HepG2 (cell line): Measurements from ENCODE around the gene CTU2. TPM values are rescaled to one million over a fixed set of nuclear protein-coding genes. Genes with fewer than 3 reads are reported as not detected.

Experiments
- AHR ChIP-seq: IDR thresholded peaks from 2 replicates; pipeline ENCODE4 v1.6.1; 2018; ENCODE audit warnings: missing genetic modification reagents, missing compliant biosample characterization
- FOXA1 ChIP-seq, 2 experiments: fragments of 450-650 bp in 1 of 2; sonication (generic) in 1 of 2; formaldehyde crosslinking in 1 of 2; IDR thresholded peaks; 2 replicates each; pipeline versions ENCODE4 v1.4.0 to v1.6.1; 2016 to 2020; ENCODE audit warnings: missing genetic modification reagents in 1 of 2
- FOXK1 ChIP-seq: sonication (generic); formaldehyde crosslinking; IDR thresholded peaks from 2 replicates; pipeline ENCODE4 v1.4.0; 2020; ENCODE audit warnings: low read depth, missing genetic modification reagents, borderline replicate concordance
- GATAD2A ChIP-seq: IDR thresholded peaks from 2 replicates; pipeline ENCODE4 v1.6.1; 2016
- KDM2A ChIP-seq: sonication (generic); formaldehyde crosslinking; IDR thresholded peaks from 2 replicates; pipeline ENCODE4 v1.4.0; 2020; ENCODE audit warnings: low read depth, missing genetic modification reagents, borderline replicate concordance
- KLF11 ChIP-seq: IDR thresholded peaks from 2 replicates; pipeline ENCODE4 v1.6.1; 2016; ENCODE audit warnings: missing compliant biosample characterization
- SNAPC2 ChIP-seq: sonication (generic); formaldehyde crosslinking; IDR thresholded peaks from 2 replicates; pipeline ENCODE4 v1.8.1; 2022; ENCODE audit warnings: mild to moderate bottlenecking, missing genetic modification reagents
- SP1 ChIP-seq, 2 experiments: fragments of 450-650 bp in 1 of 2; sonication (generic) in 1 of 2; formaldehyde crosslinking in 1 of 2; IDR thresholded peaks; 2 replicates each; pipeline versions ENCODE4 v1.4.0 to v1.6.1; 2016 to 2020; ENCODE audit warnings: missing genetic modification reagents in 1 of 2
- ZNF121 ChIP-seq: sonication (generic); formaldehyde crosslinking; IDR thresholded peaks from 2 replicates; pipeline ENCODE4 v1.5.0; 2020; ENCODE audit warnings: mild to moderate bottlenecking, missing genetic modification reagents
- ZNF570 ChIP-seq: sonication (generic); formaldehyde crosslinking; IDR thresholded peaks from 2 replicates; pipeline ENCODE4 v1.4.0; 2020; ENCODE audit warnings: mild to moderate bottlenecking, missing genetic modification reagents, borderline replicate concordance
- polyA plus RNA-seq, 8 experiments: library from polyadenylated mRNA; depleted of rRNA in 3 of 8; stranded (reverse) in 7 of 8; unstranded in 1 of 8; fragments of >200 nt; fragmentation: Illumina TruSeq in 4 of 8; extraction: Trizol in 4 of 8; gene quantifications; 2 replicates each; pipeline versions ENCODE4 v1.2.1 to v1.2.3, GENCODE V29; 2011 to 2016; ENCODE audit warnings: low read depth in 4 of 8, missing spikeins in 1 of 8, mixed read lengths in 1 of 8; ENCODE audit not compliant: insufficient read depth in 1 of 8
- total RNA-seq, 5 experiments: library from RNA; depleted of rRNA; stranded (reverse); fragments of >200 nt; fragmentation: Illumina TruSeq; extraction: Trizol; gene quantifications; 2 replicates each; pipeline ENCODE4 v1.2.3, GENCODE V29; 2016; ENCODE audit warnings: low read depth in 1 of 5
- TF ChIP-seq, protein P1 (sequence below): sonication (generic); formaldehyde crosslinking; IDR thresholded peaks from 2 replicates; pipeline ENCODE4 v1.5.1; 2020; ENCODE audit warnings: missing genetic modification reagents, mild to moderate bottlenecking, borderline replicate concordance
- TF ChIP-seq, protein P2 (sequence below): sonication (generic); formaldehyde crosslinking; IDR thresholded peaks from 2 replicates; pipeline ENCODE4 v1.4.0; 2020; ENCODE audit warnings: missing genetic modification reagents
- TF ChIP-seq, protein P3 (sequence below): sonication (generic); formaldehyde crosslinking; IDR thresholded peaks from 2 replicates; pipeline ENCODE4 v1.4.0; 2020; ENCODE audit warnings: mild to moderate bottlenecking, missing genetic modification reagents
- TF ChIP-seq, protein P4 (sequence below): sonication (generic); formaldehyde crosslinking; IDR thresholded peaks from 2 replicates; pipeline ENCODE4 v1.4.0; 2020; ENCODE audit warnings: low read depth, mild to moderate bottlenecking, missing genetic modification reagents
- TF ChIP-seq, protein P5 (sequence below): sonication (generic); formaldehyde crosslinking; IDR thresholded peaks from 2 replicates; pipeline ENCODE4 v1.4.0; 2020; ENCODE audit warnings: missing genetic modification reagents
- TF ChIP-seq, protein P6 (sequence below): IDR thresholded peaks from 2 replicates; pipeline ENCODE4 v1.6.1; 2016

The CTU2 gene
- total and polyA plus RNA-seq, 2 of the 13 experiments (the other 11 are each of a cell fraction or from before 2014, with no cell fraction given) = 13.3 to 21.9 TPM

DNA sequence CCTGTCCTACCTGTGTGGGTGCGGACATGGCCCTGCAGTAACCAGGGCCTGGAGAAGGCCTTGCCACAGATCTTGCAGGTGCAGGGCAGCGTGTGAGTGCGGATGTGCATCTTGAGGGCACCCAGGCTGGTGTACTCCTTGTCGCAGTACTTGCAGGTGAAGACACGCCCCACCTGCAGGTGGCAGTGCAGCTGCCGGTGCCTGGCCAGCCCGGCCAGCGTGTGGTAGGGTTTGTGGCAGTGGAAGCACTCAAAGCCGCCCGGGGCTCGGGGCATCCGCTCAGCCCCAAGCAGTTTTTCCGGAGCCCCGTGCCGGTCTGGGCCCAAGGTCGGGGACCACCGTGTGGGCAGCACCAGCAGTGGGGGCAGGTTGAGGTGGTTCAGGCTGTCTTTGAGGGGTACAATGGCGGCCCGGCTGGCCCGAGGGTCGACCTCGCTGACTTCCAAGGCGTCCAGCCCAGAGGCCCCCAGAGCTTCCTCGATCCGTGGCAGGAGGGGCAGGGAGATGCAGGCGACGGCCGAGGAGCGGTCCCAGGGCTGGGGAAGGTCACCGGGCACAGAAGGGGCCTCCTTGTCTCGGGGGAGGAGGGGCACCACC, 25.1 kb upstream of the CTU2 start (continued):
- TF ChIP-seq, protein P1, sequence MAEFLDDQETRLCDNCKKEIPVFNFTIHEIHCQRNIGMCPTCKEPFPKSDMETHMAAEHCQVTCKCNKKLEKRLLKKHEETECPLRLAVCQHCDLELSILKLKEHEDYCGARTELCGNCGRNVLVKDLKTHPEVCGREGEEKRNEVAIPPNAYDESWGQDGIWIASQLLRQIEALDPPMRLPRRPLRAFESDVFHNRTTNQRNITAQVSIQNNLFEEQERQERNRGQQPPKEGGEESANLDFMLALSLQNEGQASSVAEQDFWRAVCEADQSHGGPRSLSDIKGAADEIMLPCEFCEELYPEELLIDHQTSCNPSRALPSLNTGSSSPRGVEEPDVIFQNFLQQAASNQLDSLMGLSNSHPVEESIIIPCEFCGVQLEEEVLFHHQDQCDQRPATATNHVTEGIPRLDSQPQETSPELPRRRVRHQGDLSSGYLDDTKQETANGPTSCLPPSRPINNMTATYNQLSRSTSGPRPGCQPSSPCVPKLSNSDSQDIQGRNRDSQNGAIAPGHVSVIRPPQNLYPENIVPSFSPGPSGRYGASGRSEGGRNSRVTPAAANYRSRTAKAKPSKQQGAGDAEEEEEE = no peak
- TF ChIP-seq, protein P2, sequence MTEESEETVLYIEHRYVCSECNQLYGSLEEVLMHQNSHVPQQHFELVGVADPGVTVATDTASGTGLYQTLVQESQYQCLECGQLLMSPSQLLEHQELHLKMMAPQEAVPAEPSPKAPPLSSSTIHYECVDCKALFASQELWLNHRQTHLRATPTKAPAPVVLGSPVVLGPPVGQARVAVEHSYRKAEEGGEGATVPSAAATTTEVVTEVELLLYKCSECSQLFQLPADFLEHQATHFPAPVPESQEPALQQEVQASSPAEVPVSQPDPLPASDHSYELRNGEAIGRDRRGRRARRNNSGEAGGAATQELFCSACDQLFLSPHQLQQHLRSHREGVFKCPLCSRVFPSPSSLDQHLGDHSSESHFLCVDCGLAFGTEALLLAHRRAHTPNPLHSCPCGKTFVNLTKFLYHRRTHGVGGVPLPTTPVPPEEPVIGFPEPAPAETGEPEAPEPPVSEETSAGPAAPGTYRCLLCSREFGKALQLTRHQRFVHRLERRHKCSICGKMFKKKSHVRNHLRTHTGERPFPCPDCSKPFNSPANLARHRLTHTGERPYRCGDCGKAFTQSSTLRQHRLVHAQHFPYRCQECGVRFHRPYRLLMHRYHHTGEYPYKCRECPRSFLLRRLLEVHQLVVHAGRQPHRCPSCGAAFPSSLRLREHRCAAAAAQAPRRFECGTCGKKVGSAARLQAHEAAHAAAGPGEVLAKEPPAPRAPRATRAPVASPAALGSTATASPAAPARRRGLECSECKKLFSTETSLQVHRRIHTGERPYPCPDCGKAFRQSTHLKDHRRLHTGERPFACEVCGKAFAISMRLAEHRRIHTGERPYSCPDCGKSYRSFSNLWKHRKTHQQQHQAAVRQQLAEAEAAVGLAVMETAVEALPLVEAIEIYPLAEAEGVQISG (CRISPR knock-in tag) = peak; percentile 67
- TF ChIP-seq KLF11 (CRISPR knock-in tag) = 0 out of 2 replicates have a peak, but pooled peaks have one; percentile 30
- TF ChIP-seq KDM2A (CRISPR knock-in tag) = peak; percentile 97
- no peak for TF ChIP-seq FOXA1 (IDR thresholded peaks at IDR 0.05)
- peak; percentile 26; the same call in 1 of the 2 replicates for TF ChIP-seq FOXA1 (CRISPR knock-in tag; IDR thresholded peaks at IDR 0.05)
- TF ChIP-seq FOXK1 = no peak
- TF ChIP-seq ZNF121 (CRISPR knock-in tag) = no peak
- TF ChIP-seq, protein P3, sequence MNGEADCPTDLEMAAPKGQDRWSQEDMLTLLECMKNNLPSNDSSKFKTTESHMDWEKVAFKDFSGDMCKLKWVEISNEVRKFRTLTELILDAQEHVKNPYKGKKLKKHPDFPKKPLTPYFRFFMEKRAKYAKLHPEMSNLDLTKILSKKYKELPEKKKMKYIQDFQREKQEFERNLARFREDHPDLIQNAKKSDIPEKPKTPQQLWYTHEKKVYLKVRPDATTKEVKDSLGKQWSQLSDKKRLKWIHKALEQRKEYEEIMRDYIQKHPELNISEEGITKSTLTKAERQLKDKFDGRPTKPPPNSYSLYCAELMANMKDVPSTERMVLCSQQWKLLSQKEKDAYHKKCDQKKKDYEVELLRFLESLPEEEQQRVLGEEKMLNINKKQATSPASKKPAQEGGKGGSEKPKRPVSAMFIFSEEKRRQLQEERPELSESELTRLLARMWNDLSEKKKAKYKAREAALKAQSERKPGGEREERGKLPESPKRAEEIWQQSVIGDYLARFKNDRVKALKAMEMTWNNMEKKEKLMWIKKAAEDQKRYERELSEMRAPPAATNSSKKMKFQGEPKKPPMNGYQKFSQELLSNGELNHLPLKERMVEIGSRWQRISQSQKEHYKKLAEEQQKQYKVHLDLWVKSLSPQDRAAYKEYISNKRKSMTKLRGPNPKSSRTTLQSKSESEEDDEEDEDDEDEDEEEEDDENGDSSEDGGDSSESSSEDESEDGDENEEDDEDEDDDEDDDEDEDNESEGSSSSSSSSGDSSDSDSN = peak; percentile 68; the same call in 1 of the 2 replicates
- no peak for TF ChIP-seq SNAPC2 (CRISPR knock-in tag)
- TF ChIP-seq AHR (CRISPR knock-in tag) = peak; percentile 36; the same call in 1 of the 2 replicates
- TF ChIP-seq, protein P4, sequence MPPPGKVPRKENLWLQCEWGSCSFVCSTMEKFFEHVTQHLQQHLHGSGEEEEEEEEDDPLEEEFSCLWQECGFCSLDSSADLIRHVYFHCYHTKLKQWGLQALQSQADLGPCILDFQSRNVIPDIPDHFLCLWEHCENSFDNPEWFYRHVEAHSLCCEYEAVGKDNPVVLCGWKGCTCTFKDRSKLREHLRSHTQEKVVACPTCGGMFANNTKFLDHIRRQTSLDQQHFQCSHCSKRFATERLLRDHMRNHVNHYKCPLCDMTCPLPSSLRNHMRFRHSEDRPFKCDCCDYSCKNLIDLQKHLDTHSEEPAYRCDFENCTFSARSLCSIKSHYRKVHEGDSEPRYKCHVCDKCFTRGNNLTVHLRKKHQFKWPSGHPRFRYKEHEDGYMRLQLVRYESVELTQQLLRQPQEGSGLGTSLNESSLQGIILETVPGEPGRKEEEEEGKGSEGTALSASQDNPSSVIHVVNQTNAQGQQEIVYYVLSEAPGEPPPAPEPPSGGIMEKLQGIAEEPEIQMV (CRISPR knock-in tag) = no peak
- peak; percentile 35; the same call in 1 of the 2 replicates for TF ChIP-seq GATAD2A (CRISPR knock-in tag)
- TF ChIP-seq, protein P5, sequence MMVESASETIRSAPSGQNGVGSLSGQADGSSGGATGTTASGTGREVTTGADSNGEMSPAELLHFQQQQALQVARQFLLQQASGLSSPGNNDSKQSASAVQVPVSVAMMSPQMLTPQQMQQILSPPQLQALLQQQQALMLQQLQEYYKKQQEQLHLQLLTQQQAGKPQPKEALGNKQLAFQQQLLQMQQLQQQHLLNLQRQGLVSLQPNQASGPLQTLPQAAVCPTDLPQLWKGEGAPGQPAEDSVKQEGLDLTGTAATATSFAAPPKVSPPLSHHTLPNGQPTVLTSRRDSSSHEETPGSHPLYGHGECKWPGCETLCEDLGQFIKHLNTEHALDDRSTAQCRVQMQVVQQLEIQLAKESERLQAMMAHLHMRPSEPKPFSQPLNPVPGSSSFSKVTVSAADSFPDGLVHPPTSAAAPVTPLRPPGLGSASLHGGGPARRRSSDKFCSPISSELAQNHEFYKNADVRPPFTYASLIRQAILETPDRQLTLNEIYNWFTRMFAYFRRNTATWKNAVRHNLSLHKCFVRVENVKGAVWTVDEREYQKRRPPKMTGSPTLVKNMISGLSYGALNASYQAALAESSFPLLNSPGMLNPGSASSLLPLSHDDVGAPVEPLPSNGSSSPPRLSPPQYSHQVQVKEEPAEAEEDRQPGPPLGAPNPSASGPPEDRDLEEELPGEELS = no peak
- no peak for TF ChIP-seq ZNF570 (CRISPR knock-in tag)
- no peak for TF ChIP-seq SP1 (IDR thresholded peaks at IDR 0.05)
- peak; percentile 30; the same call in 1 of the 2 replicates for TF ChIP-seq SP1 (CRISPR knock-in tag; IDR thresholded peaks at IDR 0.05)
- TF ChIP-seq, protein P6, sequence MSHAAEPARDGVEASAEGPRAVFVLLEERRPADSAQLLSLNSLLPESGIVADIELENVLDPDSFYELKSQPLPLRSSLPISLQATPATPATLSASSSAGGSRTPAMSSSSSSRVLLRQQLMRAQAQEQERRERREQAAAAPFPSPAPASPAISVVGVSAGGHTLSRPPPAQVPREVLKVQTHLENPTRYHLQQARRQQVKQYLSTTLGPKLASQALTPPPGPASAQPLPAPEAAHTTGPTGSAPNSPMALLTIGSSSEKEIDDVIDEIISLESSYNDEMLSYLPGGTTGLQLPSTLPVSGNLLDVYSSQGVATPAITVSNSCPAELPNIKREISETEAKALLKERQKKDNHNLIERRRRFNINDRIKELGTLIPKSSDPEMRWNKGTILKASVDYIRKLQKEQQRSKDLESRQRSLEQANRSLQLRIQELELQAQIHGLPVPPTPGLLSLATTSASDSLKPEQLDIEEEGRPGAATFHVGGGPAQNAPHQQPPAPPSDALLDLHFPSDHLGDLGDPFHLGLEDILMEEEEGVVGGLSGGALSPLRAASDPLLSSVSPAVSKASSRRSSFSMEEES (CRISPR knock-in tag) = 0 out of 2 replicates have a peak, but pooled peaks have one; percentile 27
